HG03460 (cell line): ENCODE results near the gene LSG1.
"Not testable (repeated sequence)": the region's sequence is repeated elsewhere in the genome, so short reads cannot be mapped to it uniquely, and the experiment has no call there.

Source experiments
- ATAC-seq: cut with Tn5 transposase; IDR thresholded peaks from one replicate; pipeline ENCODE4 v1.9.1; 2021; ENCODE audit not compliant: unreplicated experiment

Gene LSG1

DNA sequence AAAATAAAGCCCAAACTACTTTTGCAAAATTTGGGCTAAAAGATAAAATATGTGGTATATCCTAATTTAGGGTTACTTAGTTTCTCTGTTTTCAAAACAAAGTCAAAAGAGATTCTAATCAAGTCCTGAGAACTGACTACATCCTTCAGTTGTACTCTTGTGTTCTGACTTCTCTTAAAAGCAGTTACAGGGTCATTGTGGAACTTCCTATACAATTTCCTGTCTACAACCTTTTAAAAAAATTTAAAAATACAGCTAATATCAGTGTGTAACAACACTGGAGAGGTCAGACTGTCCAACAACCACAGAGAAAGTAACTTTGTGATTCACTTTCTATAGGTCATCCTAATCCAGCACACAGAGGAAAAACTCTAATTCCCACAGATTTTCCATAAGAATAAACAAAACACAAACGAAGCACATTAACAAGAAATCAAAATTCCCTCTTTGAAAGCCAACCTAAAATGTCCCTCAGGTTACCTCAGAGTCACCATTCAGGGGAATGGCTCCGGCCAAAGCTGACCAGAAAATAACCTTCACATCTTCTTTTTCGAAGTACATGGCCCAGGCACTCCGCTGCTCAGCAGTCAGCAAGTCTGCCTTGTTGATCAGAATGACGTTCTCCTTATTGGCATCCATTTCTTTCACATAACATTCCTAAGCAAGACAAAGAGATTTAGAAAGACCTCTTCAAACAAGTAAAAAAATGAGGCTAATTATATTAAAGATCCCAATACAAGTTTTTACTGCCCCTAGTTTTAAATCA is 13.3 kb downstream of the LSG1 start:
- no peak for ATAC-seq

DNA sequence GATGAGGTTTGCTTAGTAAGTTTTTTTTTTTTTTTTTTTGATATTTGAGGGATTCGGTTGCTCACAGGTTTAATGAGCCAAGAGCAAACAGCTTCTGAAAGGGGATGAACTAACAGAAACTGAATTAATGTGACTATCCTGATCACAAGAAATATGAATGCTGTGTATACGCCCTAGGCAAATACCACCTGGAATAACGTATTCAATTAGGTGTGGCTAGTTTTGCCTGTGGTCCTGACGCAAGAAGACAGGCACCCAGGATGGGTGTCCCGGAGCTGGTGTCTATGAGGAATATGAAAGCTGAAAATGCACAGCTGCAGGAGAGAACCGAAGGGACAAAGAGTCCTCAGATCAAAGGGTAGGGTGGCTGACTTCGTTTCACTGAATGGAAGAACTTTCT is 14.6 kb downstream of the LSG1 start:
- no peak for ATAC-seq

DNA sequence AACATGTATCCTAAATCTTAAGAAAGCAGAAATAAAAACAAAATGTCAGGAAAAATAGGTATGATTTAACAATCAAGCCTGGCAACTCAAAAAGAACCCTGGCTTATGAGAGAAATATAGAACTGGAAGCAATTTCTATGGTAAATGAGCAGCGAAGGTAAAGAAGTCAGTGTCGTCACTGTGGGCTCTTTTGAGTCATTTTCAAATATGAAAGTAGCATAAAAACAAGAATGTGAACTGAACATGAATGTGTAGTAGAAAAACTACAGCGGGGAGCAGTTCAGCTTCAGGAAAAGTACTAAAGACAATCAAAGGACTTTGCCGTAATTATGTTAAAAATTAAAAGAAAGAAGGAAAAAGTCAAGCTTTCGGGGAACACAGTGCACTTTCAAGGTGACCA is 17.5 kb downstream of the LSG1 start:
- ATAC-seq: peak; percentile 91

DNA sequence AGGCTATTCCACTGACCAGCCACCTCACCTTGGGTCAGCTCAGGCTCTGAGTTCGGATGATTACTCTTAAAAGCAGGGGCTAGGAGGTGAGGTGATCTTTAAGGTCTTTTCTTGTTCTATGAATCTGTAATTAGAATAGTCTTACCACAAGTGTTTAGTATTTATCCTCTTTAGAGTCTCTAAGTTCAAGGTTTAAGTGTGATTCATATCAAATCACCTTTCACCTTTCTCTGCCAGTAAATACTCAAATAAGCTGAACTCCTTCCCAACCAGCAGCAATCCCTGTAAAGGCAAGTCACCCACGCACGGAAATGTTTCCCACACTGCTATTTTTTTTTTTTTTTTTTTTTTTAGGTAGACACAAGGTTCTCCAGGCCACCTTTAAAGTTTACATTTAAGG is 24.2 kb downstream of the LSG1 start:
- ATAC-seq: no peak

DNA sequence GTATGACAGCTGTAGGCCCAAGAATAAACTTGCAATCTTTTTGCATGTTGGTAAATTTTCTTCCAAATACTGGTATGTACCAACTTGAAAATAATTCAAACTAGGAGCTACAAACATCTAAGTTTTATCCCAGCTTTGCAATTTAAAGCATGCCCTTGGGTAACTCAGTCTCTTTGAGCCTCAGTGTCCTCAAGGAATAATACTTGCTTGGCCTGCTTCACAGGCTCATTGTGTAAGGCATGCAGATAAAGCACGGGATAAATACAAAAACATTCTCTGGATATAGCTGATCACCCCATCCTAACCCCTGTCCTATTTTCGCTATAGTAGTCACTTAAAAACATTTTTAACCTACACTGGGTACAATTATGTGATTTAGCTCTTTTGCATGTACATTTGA is 29.2 kb downstream of the LSG1 start:
- no peak for ATAC-seq

DNA sequence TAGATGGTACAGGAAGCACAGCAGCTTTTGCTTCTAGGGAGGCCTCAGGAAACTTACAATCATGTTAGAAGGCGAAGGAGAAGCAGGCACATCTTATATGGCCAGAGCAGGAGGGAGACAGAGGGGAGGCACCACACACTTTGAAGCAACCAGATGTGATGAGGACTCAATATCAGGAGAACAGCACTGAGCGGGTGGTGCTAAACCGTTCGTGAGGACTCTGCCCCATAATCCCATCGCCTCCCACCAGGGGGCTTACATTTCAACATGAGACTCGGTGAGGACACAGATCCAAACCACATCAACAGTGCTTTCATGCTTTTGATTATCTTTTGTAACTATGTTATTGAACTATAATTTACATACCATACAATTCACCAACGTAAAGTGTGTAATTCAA is 31.2 kb downstream of the LSG1 start:
- ATAC-seq: no peak

DNA sequence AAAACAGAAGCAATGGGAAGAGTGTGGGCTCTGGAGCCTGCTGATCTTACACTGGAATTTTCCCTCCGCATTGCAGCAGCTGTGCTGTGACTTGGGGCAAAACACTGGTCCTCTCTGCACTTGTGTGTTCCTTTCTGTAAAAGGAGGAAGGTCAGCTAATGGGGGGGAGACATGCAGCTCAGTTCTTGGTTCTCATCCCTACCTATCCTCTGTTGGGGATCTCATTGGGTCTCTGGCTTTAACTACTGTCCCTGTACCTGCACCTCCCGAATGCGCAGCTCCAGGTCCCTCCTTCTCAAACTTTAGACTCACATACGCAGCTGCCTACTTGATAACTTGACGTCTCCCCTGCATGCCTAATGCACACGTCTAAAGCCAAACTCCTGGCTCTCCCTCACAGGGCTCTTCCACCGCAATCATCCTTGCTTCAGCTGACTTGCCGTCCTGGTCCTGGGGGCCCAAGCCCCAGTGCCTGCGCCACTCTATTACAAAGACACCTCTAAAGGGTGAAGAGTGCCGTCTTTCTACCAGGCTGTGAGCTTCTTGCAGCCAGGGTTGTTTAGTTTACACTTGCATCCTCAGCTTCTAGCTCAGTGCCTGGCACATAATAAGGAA is 32.9 kb downstream of the LSG1 start:
- no peak for ATAC-seq

DNA sequence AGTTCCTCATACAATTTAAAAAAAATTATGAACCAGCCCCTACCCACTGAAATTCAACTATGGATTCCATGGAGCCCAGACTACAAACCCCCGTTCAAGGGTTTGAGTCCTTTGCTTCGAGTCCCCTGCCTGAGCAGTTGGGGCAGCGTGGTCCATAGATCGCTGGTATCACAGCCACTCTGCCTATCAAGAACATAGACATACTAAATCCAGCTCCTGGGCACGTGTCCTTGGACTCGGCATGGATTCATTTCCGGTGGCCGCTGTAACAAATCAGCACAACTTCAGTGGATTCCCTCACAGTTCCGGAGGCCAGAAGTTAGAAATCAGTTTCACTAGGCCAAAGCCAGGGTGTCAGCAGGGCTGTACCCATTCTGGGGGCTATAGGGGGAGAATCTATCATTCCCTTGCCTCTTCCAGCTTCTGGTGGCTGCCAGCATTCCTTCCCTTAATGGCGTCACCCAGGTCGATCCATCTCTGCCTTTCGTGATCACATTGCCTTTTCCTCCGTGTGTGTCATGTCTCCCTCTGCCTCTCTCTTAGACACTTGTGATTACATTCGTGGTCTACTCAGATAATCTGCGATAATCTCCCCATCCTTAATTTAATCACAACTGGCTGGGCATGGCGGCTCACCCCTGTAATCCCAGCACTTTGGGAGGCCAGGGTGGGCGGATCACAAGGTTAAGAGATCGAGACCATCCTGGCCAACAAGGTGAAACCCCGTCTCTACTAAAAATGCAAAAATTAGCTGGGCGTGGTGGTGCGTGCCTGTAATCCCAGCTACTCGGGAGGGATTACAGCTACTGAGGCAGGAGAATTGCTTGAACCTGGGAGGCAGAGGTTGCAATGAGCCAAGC is 34.2 kb downstream of the LSG1 start:
- ATAC-seq: no peak

DNA sequence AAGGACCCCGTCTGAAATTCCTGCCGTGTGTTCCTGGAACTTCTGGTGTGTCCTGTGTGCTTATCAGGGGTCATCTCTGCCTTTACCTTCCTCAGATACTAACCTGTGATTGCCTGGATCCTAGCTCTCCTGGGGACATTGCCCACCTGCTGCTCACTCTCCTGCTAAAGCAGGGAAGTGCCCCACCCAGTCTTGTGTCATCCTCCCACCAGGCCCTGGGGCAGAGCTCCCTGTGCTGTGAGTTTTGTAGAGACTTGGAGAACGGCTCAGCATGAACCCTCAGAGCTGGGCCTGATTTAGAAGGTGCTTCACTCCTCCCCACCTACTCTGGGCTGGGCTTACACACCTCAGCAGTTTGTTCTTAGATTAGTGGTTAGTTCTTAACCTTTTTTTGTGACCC is 34.9 kb downstream of the LSG1 start:
- ATAC-seq: no peak

DNA sequence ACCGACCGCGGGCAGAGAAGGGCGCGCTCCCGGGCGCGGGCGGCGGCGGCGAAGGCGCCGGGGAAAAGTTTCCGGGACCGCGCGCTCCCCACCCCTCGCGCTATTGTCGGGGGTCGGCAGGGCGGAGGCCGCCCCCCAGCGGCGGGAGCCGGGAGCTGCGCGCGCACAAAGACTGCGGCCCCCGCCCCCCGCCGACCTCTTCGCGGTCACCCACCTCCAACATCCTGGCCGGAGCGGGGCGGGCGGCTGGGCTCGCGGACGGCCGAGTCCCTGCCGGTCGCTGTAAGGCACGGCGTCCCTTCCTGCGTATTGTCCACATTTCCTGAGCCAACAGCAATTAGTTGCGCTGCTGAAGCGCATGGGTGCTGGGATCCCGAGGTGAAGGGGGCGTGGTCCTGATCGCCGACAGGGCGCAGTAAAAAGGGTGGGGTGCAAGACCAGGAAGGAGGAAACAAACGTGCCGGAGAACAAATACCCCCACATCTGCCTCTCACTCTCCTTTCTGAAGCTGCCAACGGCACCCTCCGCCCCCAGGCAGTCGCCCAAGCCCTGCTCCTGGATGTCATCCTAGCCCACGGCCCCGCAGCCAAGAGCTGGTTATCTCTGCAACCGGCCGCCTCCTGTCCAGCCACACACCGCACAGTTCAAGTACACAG is 38.5 kb downstream of the LSG1 start, which contains the start of gene TMEM44:
TMEM44 (minus strand) TSS at position 71 of the 656 bp plus-strand sequence. CDS start 204 bp downstream, outside the sequence.
- peak; percentile 71 for ATAC-seq

DNA sequence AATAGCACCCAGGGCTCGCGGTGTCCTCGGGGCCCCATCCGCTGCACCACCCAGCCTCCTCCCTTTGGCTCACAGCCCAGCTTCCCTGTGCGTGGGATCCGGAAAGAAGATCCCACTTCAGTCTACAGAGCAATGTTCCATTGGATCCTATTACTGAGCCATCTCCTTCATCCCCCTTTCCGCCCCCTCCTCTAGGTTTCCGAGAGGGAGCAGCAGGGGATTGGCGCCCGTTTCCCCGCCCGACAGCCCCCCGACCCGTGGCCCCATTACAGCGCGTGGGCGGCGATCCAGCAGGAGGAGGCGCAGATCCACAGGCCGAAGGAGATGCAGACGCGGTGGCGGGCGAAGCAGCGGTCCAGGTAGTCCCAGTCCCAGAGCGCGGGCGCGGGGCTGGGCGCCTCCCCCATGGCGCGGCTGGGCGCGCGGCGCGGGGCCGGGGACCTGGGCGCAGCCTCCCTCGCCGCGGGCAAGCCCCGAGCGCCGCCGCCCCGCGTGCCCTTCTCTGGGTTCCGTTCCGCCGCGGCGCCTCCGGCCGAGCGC is 39.1 kb downstream of the LSG1 start:
- peak; percentile 64 for ATAC-seq

DNA sequence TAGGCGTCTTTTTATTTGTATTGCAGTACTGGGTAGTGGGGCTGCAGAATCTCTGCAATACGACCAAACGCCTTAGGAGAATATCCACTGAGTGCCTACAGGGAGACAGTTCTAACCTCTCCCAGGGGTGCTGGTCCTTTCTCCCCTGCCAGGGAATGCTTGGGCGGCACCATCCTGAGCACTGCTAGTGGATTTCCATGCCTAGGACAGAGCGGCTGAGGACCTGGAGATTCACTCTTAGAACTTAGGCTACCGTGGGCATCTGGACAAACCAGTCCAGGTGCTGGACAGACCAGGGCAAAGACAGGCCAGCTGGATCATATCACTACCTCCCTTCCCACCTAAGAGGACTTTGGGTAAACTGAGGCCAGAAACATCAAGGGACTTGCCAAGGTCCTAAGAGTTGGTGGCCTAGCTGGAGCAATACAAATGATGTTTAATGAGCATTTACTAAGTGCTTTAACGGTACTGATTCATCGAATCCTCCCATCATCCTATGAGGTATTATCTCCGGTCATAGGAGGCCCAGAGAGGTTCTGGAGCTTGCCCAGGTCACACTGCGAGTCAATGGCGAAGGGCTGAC is 39.7 kb downstream of the LSG1 start:
- ATAC-seq: no peak

DNA sequence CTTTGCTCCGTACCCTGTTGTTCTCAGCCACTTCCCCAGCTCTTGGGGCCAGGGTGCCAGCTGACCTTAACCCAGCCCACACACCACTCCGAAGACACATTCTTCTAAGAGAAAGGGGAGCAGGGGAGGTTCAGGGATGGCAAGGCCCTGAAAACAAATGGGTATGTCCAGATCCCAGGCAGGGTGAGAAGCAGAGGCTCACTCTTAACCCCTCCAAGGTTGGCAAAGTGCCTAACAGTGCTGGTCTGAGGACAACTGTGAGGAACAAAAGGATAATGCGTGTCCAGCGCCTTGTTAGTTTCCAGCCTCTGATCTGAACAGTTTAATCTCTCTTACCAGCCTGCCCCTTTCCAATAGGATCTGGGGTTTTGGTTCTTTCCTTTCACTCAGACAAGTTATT is 40.3 kb downstream of the LSG1 start:
- ATAC-seq: no peak

DNA sequence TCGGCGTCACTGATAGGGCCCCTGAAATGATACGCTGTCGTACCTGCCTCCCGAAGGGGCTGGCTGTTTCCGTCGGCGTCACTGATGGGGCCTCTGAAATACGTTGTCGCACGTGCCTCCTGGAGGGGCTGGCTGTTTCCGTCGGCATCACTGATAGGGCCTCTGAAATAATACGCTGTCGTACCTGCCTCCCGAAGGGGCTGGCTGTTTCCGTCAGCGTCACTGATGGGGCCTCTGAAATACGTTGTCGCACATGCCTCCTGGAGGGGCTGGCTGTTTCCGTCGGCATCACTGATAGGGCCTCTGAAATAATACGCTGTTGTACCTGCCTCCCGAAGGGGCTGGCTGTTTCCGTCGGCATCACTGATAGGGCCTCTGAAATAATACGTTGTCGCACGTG is 41.3 kb downstream of the LSG1 start:
- not testable (repeated sequence) for ATAC-seq

DNA sequence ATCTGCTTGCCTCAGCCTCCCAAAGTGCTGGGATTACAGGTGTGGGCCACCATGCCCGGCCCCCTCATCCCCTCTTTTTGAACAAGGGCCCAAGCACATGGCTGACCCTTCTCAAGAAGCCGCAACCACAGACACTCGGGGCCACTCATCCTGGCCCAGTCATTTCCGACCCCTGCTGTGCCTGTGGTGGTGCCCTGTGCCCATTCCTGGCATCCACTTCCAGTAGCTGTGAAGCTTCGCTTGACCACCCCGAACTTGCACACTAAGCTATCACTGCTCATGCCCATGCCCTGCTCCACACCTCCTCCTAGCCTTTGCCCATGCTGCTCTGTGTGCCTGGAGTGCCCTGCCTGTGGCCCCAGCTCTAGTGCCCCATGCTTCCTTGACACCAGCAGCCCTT is 47.0 kb downstream of the LSG1 start:
- no peak for ATAC-seq

DNA sequence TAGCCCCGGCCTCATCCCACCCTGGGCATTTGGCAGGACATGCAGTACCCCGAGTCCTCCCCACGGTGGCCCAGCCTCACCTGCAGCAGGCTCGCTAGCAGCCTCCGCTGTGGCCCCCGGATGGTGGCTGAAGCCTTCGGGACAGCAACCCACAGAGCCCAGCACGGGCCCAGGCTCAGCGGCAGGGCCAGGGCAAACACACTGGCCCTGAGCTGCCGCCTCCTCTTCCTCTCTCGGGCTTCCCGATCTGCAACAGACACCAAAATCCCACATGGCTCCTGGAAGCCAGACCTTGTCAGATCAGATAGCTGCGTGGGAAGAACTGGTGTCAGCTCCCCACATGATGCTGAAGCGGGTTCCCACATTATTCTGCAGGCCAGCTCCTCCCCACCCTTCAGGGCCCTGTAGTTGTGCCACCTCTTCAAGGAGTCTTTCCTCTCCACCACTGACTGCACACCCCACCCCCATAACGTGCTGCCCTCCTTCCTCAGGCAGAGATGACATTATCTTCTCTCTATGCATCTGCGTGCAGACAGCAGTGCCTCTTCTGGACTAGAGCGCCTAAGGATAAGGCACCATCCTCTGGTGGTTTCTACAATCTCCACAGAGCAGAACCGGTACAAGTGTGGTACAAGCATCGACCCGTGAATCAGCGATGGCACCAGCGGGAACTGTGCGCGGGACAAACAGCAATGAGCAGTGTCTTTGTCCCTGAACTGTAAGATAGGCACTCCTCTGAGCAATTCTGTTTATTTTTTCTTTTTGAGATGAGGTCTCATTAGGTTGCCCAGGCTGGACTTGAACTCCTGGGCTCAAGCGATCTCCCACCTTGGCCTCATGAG is 48.3 kb downstream of the LSG1 start:
- ATAC-seq: no peak

DNA sequence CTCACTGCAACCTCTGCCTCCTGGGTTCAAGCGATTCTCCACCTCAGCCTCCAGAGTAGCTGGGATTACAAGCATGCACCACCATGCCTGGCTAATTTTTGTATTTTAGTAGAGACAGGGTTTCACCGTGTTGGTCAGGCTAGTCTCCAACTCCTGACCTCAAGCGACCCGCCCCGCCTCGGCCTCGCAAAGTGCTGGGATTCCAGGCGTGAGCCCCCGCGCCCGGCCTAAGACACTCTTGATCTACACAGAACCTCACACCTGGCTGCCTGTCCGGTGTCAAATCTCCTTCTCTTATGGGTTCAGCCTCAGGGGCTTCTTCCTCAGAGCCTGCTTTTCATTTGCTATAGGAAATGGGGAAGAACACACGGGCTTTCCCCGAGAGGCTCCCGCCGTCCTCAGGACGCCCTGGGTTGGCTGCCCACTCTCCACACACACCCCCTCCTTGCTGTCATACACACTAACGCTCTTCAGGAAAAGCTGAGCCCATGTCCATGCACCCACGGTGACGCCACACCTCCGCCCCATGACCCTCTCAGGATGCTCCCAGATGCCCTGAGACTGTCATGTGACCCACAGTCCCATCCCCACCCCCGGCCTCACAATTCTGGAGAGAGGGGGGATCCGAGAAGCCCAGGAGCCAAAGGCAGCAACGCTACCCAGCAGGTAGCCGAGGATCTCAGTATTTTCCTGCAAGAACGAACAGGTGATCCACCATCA is 49.2 kb downstream of the LSG1 start:
- ATAC-seq: no peak

DNA sequence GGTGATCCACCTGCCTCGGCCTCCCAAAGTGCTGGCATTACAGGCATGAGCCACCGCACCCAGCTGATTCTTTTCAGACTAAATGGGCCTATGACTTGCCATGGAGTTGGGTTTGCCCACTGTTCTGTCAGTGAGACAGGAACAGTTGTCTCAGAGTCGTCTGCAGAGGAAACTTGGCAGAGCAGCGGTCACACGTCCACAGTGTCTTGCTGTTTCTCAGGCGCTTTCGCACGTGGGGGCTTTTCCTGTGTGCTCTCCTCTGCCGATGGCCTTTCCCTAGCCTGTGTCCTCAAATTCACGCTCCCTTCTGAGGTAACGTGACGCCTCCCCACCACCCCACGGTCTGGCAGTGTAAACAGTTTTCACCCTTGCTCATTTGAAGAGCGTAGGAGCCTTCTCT is 50.0 kb downstream of the LSG1 start:
- no peak for ATAC-seq

DNA sequence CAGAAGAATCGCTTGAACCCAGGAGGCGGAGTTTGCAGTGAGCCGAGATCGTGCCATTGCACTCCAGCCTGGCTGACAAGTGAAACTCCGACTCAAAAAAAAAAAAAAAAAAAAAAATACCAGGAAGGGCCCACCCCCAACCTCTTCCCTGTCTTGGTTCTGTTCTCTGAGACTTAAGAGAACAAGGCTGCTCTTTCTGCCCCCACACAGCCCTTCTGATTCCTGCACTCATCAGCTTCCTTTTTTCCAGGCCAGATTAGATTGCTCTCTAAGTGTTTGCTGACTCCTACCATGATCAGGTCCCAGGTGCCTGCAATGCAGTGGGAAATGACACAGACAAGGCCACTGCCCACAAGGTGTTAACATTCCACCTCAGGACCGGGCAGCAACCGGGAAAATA is 51.8 kb downstream of the LSG1 start:
- no peak for ATAC-seq
